Activated T-helper 2 cell treated with anti-CD3 and anti-CD28 coated beads, Interferon-gamma antibody, Interleukin-2, Interleukin-4, amounts not matched to agents 10 μg/mL and 5 μg/mL and 100 μg/mL, durations not matched to agents 14 hours and 24 hours and 36 hours (primary cell): ENCODE measurements around the gene GADD45B. TPM values are rescaled to one million over a fixed set of nuclear protein-coding genes. Genes with fewer than 3 reads are reported as not detected.

Source experiments
- DNase-seq: peaks from one replicate; pipeline ENCODE4 v3.0.0; 2021; ENCODE audit warnings: low spot score
- H3K27ac Mint-ChIP-seq: one replicate; pipeline ENCODE4 v1.8.0; 2021; ENCODE audit warnings: mixed read lengths
- H3K27me3 Mint-ChIP-seq: one replicate; pipeline ENCODE4 v1.8.0; 2021; ENCODE audit warnings: low read depth, mixed read lengths
- H3K36me3 Mint-ChIP-seq: one replicate; pipeline ENCODE4 v1.8.0; 2021; ENCODE audit warnings: low read depth, mixed read lengths
- H3K4me1 Mint-ChIP-seq: one replicate; pipeline ENCODE4 v1.8.0; 2021; ENCODE audit warnings: low read depth, mixed read lengths
- H3K4me3 Mint-ChIP-seq: one replicate; pipeline ENCODE4 v1.8.0; 2021; ENCODE audit warnings: low read depth, mild to moderate bottlenecking, moderate library complexity, mixed read lengths
- H3K9me3 Mint-ChIP-seq: one replicate; pipeline ENCODE4 v1.8.0; 2021; ENCODE audit warnings: mixed read lengths
- intact Hi-C: fragments of 100-400 bp; cut with micrococcal nuclease; formaldehyde crosslinking; loops from one replicate; pipeline ENCODE4 v1.15.1; 2023
- total RNA-seq: library from RNA; stranded (reverse); gene quantifications from 2 replicates; pipeline ENCODE4 v1.2.3, GENCODE V29; 2022

GADD45B gene
- total RNA-seq, 1 donor from 2014 or later = 90.7 TPM

GRCh38 chr19:2524840-2525723 is 49.2 kb downstream of the GADD45B start:
- no peak for DNase-seq
- Mint-ChIP-seq H3K27ac (no peak overlapping the region), H3K9me3 (no peaks in the 10 kb centered on the region), H3K27me3 (no peaks in the 10 kb centered on the region), H3K4me3 (no peak overlapping the region), H3K4me1 (no peaks in the 10 kb centered on the region), H3K36me3 (no peaks in the 10 kb centered on the region)
- intact Hi-C loops = no loop called here

- Mint-ChIP-seq H3K27me3 (peaks cover 3% of the 10 kb centered on the region), H3K4me1 (peaks cover under 1% of the 10 kb centered on the region), H3K9me3 (no peaks in the 10 kb centered on the region), H3K4me3 (no peak overlapping the region), H3K27ac (no peak overlapping the region), H3K36me3 (no peaks in the 10 kb centered on the region)
- intact Hi-C loops = no loop called here
- DNase-seq = no peak
These were observed 51.2 kb downstream of the GADD45B start for GRCh38 chr19:2527171-2527570.

GRCh38 chr19:2527686-2528085 is 51.8 kb downstream of the GADD45B start:
- no peaks in the 10 kb centered on the region for H3K9me3 Mint-ChIP-seq
- H3K27me3 Mint-ChIP-seq = peaks cover 5% of the 10 kb centered on the region
- no peak overlapping the region for H3K4me3 Mint-ChIP-seq
- H3K4me1 Mint-ChIP-seq = peaks cover 5% of the 10 kb centered on the region
- intact Hi-C loops = no loop called here
- no peaks in the 10 kb centered on the region for H3K36me3 Mint-ChIP-seq
- no peak overlapping the region for H3K27ac Mint-ChIP-seq
- no peak for DNase-seq

Other genes starting within 250 kb of the GADD45B start
- 75.7 and 77.2 TPM in 2 replicates for gene PLEKHJ1, start 239.8 kb upstream of the GADD45B start, total RNA-seq
- gene SF3A2, start 239.3 kb upstream of the GADD45B start, total RNA-seq = 153 and 154 TPM in 2 replicates
- 4.3 TPM in 2 replicates for gene AMH, start 226.8 kb upstream of the GADD45B start, total RNA-seq
- 0.21 and 0.67 TPM in 2 replicates for gene JSRP1, start 219.7 kb upstream of the GADD45B start, total RNA-seq
- gene PEAK3, start 194.0 kb upstream of the GADD45B start, total RNA-seq = 0.11 and 0.18 TPM in 2 replicates
- 0.23 TPM in 1 of 2 replicates, not detected in the other for gene LINGO3, start 168.0 kb upstream of the GADD45B start, total RNA-seq
- 142 and 171 TPM in 2 replicates for gene LSM7, start 147.5 kb upstream of the GADD45B start, total RNA-seq
- 60.8 and 69.5 TPM in 2 replicates for gene SPPL2B, start 147.4 kb upstream of the GADD45B start, total RNA-seq
- not detected in 2 replicates for gene TMPRSS9, start 115.9 kb upstream of the GADD45B start, total RNA-seq
- gene TIMM13, start 48.5 kb upstream of the GADD45B start, total RNA-seq = 139 and 145 TPM in 2 replicates
- gene LMNB2, start 19.2 kb upstream of the GADD45B start, total RNA-seq = 111 and 115 TPM in 2 replicates
- gene GNG7, start 226.6 kb downstream of the GADD45B start, total RNA-seq = 0.16 TPM in 2 replicates
- 0.28 and 0.39 TPM in 2 replicates for gene DIRAS1, start 245.2 kb downstream of the GADD45B start, total RNA-seq